Neuronal stem cell (in vitro differentiated cells): Measurements from ENCODE around the gene ETS1.
"Not testable (repeated sequence)": the region's sequence is repeated elsewhere in the genome, so short reads cannot be mapped to it uniquely, and the experiment has no call there.

Source experiments
- DNase-seq: peaks from one replicate; pipeline ENCODE4 v3.0.0-alpha.2; 2013; ENCODE audit warnings: low spot score
- H2AFZ ChIP-seq: one replicate; pipeline ENCODE4 v1.6.1; 2013; ENCODE audit warnings: mild to moderate bottlenecking, low read length, inconsistent platforms
- H2AK5ac ChIP-seq: 2 replicates; pipeline ENCODE4 v1.6.1; 2013; ENCODE audit warnings: low read depth, mild to moderate bottlenecking, inconsistent platforms, low read length, moderate library complexity, mixed read lengths
- H2BK120ac ChIP-seq: 2 replicates; pipeline ENCODE4 v1.6.1; 2013; ENCODE audit warnings: low read depth, mild to moderate bottlenecking, inconsistent platforms, low read length, moderate library complexity, mixed read lengths
- H2BK12ac ChIP-seq: one replicate; pipeline ENCODE4 v1.6.1; 2013; ENCODE audit warnings: low read length, inconsistent platforms
- H2BK15ac ChIP-seq: 2 replicates; pipeline ENCODE4 v1.6.1; 2013; ENCODE audit warnings: mild to moderate bottlenecking, low read length, inconsistent platforms, mixed read lengths
- H2BK5ac ChIP-seq: one replicate; pipeline ENCODE4 v1.6.1; 2013; ENCODE audit warnings: inconsistent platforms, mild to moderate bottlenecking, low read length, moderate library complexity
- H3K14ac ChIP-seq: one replicate; pipeline ENCODE4 v1.6.1; 2013; ENCODE audit warnings: low read length, inconsistent platforms
- H3K18ac ChIP-seq: 2 replicates; pipeline ENCODE4 v1.6.1; 2013; ENCODE audit warnings: low read length, inconsistent platforms
- H3K23ac ChIP-seq: 2 replicates; pipeline ENCODE4 v1.6.1; 2013; ENCODE audit warnings: low read depth, mild to moderate bottlenecking, mixed read lengths, low read length, inconsistent platforms; ENCODE audit not compliant: poor library complexity
- H3K27ac ChIP-seq: replicated peaks from 3 replicates; pipeline ENCODE4 v1.5.1; 2013; ENCODE audit warnings: low read length, inconsistent platforms
- H3K27me3 ChIP-seq, 3 experiments: 2 replicates each; pipeline ENCODE4 v1.6.1; 2013; ENCODE audit warnings: low read length in 3 of 3, mild to moderate bottlenecking in 2 of 3, inconsistent platforms in 1 of 3, low read depth in 1 of 3, mixed read lengths in 1 of 3, moderate library complexity in 1 of 3; ENCODE audit not compliant: control insufficient read depth in 3 of 3, insufficient read depth in 3 of 3
- H3K36me3 ChIP-seq, 2 donors: replicated peaks in 1 of 2; 2 replicates each; pipeline ENCODE4 v1.6.1; 2013; ENCODE audit warnings: low read length in 2 of 2; ENCODE audit not compliant: control insufficient read depth in 2 of 2, insufficient read depth in 2 of 2
- H3K4ac ChIP-seq: 2 replicates; pipeline ENCODE4 v1.6.1; 2013; ENCODE audit warnings: inconsistent platforms, mild to moderate bottlenecking, low read length, moderate library complexity
- H3K4me1 ChIP-seq, 2 donors: 1 replicate in 1 of 2; 2 replicates in 1 of 2; pipeline ENCODE4 v1.6.1; 2013; ENCODE audit warnings: low read length in 2 of 2, low read depth in 1 of 2; ENCODE audit not compliant: control insufficient read depth in 2 of 2, insufficient read depth in 1 of 2
- H3K4me2 ChIP-seq: one replicate; pipeline ENCODE4 v1.6.1; 2013; ENCODE audit warnings: mild to moderate bottlenecking, low read length, inconsistent platforms; ENCODE audit not compliant: insufficient read depth, poor library complexity, severe bottlenecking
- H3K4me3 ChIP-seq, 2 donors: 2 replicates each; pipeline ENCODE4 v1.5.1; 2013; ENCODE audit warnings: low read length in 2 of 2, mild to moderate bottlenecking in 2 of 2, inconsistent platforms in 1 of 2, moderate library complexity in 1 of 2
- H3K79me1 ChIP-seq: one replicate; pipeline ENCODE4 v1.6.1; 2013; ENCODE audit warnings: low read depth, mild to moderate bottlenecking, inconsistent platforms, low read length, moderate library complexity
- H3K9ac ChIP-seq: one replicate; pipeline ENCODE4 v1.6.1; 2013; ENCODE audit warnings: mild to moderate bottlenecking, low read depth, low read length, inconsistent platforms; ENCODE audit not compliant: poor library complexity
- H3K9me3 ChIP-seq, 2 donors: replicated peaks in 1 of 2; 2 replicates each; pipeline versions ENCODE3 to v1.6.1; 2013; ENCODE audit warnings: low read length in 2 of 2, mild to moderate bottlenecking in 2 of 2, inconsistent platforms in 1 of 2, low read depth in 1 of 2, mixed read lengths in 1 of 2, moderate library complexity in 1 of 2; ENCODE audit not compliant: control insufficient read depth in 2 of 2, insufficient read depth in 1 of 2
- H4K8ac ChIP-seq: one replicate; pipeline ENCODE4 v1.6.1; 2013; ENCODE audit warnings: low read depth, mild to moderate bottlenecking, inconsistent platforms, low read length, moderate library complexity
- H4K91ac ChIP-seq: one replicate; pipeline ENCODE4 v1.6.1; 2013; ENCODE audit warnings: low read length, low read depth, mild to moderate bottlenecking, inconsistent platforms; ENCODE audit not compliant: poor library complexity
- WGBS, 2 donors: extraction: QIAGEN DNeasy Blood & Tissue Kit; methylation state at CpG; one replicate each; pipeline ENCODE4 v1.1.7; 2013; ENCODE audit warnings: missing lambda C conversion rate in 2 of 2, mixed read lengths in 1 of 2; ENCODE audit not compliant: insufficient read length in 2 of 2, insufficient replicate concordance in 1 of 2; ENCODE audit errors: extremely low coverage in 2 of 2; 5-methylcytosine and 5-hydroxymethylcytosine counted together

ETS1 gene

DNA sequence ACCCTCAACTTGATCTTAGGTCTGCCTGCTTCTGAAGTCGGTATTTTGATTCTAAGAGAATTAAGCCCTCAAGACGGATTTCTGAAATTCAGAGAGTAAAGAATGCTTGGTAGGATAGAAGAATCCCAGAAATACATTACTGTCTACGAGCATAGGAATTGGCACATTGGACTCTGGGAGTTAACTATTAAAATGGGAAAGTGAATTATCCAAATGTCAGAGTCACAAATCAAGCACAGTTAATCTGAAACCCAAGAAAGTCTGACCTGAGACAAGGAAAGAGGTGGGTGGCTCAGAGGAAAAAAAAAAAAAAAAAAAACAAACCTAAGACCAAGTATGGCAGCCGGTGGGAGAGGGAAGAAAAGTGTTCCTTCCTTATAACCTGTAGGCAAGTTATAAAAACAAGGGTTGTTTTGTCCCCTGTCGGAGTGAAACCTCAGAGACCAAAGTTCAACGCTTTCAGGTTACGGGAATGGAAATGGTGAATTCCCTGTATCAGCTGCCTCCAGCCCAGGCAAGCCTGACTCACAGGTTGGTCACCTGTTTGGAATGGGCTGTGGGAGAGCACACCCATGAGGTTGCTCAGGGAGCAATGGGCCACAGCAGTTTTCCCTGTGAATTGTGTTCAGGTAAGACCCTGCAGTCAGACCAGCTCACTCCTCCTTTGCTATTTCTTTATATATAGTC lies 139.0 kb downstream of the ETS1 start:
- H4K91ac ChIP-seq = no peak overlapping the region
- no peak overlapping the region for H3K14ac ChIP-seq
- H2BK15ac ChIP-seq = no peak overlapping the region
- no peaks in the 10 kb centered on the region for H3K36me3 ChIP-seq
- H3K23ac ChIP-seq = no peak overlapping the region
- H3K4ac ChIP-seq = no peak overlapping the region
- H3K9ac ChIP-seq = no peak overlapping the region
- H3K4me2 ChIP-seq = no peak overlapping the region
- H3K79me1 ChIP-seq = no peaks in the 10 kb centered on the region
- H2BK5ac ChIP-seq = no peak overlapping the region
- H3K9me3 ChIP-seq = no peaks in the 10 kb centered on the region
- no peak overlapping the region for H2AK5ac ChIP-seq
- no peak overlapping the region for H4K8ac ChIP-seq
- no CpG with 5 or more reads among the region's 7 CpGs for WGBS, 2 donors
- H2BK120ac ChIP-seq = no peak overlapping the region
- H3K27me3 ChIP-seq = no peaks in the 10 kb centered on the region
- H3K4me3 ChIP-seq = no peak overlapping the region
- no peak overlapping the region for H2BK12ac ChIP-seq
- H3K4me1 ChIP-seq = peaks cover 0 to 3% of the 10 kb centered on the region in 2 donors
- H3K18ac ChIP-seq = no peak overlapping the region
- H3K27ac ChIP-seq = no peak overlapping the region
- H2AFZ ChIP-seq = no peak overlapping the region
- DNase-seq = no peak

DNA sequence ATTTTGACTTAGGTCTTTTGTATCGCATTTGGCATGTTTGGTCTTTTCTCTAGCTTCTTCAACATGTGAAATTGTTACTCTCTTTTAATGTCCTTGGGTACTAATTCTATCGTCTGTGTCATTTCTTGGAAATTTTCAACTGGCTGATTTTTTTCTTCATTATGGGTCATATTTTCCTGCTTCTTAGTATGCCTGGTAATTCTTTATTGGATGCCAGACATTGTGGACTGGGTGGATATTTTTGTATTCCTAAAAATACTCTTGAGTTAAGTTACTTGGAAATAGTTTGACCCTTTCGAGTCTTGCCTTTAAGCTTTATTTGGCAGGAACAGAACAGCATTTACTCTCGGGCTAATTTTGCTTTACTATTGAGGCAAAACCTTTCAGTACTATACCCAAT lies 140.1 kb downstream of the ETS1 start:
- no CpG with 5 or more reads among the region's 4 CpGs for whole genome bisulfite sequencing, 2 donors
- no peak overlapping the region for H3K27ac ChIP-seq
- H2BK120ac ChIP-seq = no peak overlapping the region

DNA sequence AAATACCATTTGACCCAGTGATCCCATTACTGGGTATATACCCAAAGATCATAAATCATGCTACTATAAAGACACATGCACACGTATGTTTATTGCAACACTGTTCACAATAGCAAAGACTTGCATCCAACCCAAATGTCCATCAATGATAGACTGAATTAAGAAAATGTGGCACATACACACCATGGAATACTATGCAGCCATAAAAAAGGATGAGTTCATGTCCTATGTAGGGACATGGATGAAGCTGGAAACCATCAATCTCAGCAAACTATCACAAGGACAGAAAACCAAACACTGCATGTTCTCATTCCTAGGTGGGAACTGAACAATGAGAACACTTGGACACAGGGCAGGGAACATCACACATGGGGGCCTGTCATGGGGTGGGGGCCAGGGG lies 141.4 kb downstream of the ETS1 start:
- H3K9me3 ChIP-seq, H2BK15ac ChIP-seq, H3K79me1 ChIP-seq, H3K23ac ChIP-seq, H2BK120ac ChIP-seq, H2BK12ac ChIP-seq, H4K91ac ChIP-seq, H3K4me2 ChIP-seq, H3K4me1 ChIP-seq, H3K9ac ChIP-seq, H3K27me3 ChIP-seq, H3K18ac ChIP-seq, H4K8ac ChIP-seq, H3K4me3 ChIP-seq, H3K36me3 ChIP-seq, H2AK5ac ChIP-seq, H2BK5ac ChIP-seq, H3K4ac ChIP-seq, H3K14ac ChIP-seq, DNase-seq, H3K27ac ChIP-seq, H2AFZ ChIP-seq: not testable (repeated sequence)
- no CpG with 5 or more reads among the region's 1 CpG for WGBS, 2 donors

More for the DNA sequence above, 140.1 kb downstream of the ETS1 start:
- Histone ChIP-seq H2BK12ac (no peak overlapping the region), H2BK5ac (no peak overlapping the region), H3K9me3 (no peaks in the 10 kb centered on the region), H3K4me3 (no peak overlapping the region), H3K9ac (no peak overlapping the region), H2AFZ (no peak overlapping the region), H3K23ac (no peak overlapping the region), H3K4ac (no peak overlapping the region), H4K91ac (no peak overlapping the region), H3K27me3 (no peaks in the 10 kb centered on the region), H3K4me2 (no peak overlapping the region), H4K8ac (no peak overlapping the region), H3K4me1 (peaks cover 0 to 3% of the 10 kb centered on the region in 2 donors), H3K79me1 (no peaks in the 10 kb centered on the region), H3K36me3 (no peaks in the 10 kb centered on the region), H3K14ac (no peak overlapping the region), H2BK15ac (no peak overlapping the region), H2AK5ac (no peak overlapping the region), H3K18ac (no peak overlapping the region)
- DNase-seq = no peak

DNA sequence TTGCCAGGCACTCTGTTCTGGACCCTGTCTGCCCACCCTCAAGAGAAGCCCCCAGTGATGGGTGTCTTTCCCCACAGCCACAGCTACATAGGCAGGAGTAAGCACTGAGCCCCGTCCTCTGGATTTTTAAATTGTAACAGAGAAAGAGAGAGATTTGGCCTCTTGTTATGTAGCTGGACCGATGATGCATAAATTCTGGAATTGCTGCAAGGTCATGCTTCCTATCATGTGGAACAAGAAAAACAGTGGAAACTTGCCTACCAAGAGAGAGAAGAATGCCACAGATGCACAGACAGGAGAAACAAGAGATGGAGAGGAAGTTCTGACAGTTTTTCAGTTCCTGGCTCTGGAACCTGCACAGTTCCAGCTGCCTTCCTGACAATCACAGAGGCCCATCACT lies 150.2 kb downstream of the ETS1 start:
- Histone ChIP-seq H3K79me1 (peaks cover 2% of the 10 kb centered on the region), H3K27ac (no peak overlapping the region), H3K4me3 (no peak overlapping the region), H3K14ac (no peak overlapping the region), H2AK5ac (no peak overlapping the region), H3K18ac (no peak overlapping the region), H2BK12ac (no peak overlapping the region), H2BK15ac (no peak overlapping the region), H3K36me3 (no peaks in the 10 kb centered on the region), H4K8ac (no peak overlapping the region), H2AFZ (no peak overlapping the region), H3K4me1 (no peaks in the 10 kb centered on the region), H3K23ac (no peak overlapping the region), H2BK5ac (no peak overlapping the region), H2BK120ac (no peak overlapping the region), H3K27me3 (no peaks in the 10 kb centered on the region), H3K4ac (no peak overlapping the region), H4K91ac (no peak overlapping the region), H3K4me2 (no peak overlapping the region), H3K9me3 (peaks cover 0 to 7% of the 10 kb centered on the region in 2 donors), H3K9ac (no peak overlapping the region)
- no CpG with 5 or more reads among the region's 2 CpGs for WGBS, 2 donors
- DNase-seq = no peak
